Memory B cell (primary cell): Measurements from ENCODE around the gene ATG5.
A peak's percentile ranks its signal among the peaks of the same experiment; 100 is the strongest.

ENCODE experiments used
- ATAC-seq: fragments of 150-1000 bp; cut with Tn5 transposase; 2 replicates; pipeline ENCODE4 v1.10.0; 2021; ENCODE audit warnings: low read depth, mild to moderate bottlenecking, moderate library complexity
- DNase-seq, 2 donors: peaks; one replicate each; pipeline ENCODE4 v3.0.0; 2022; ENCODE audit warnings: low spot score in 2 of 2
- H3K27ac Mint-ChIP-seq: one replicate; pipeline ENCODE4 v1.8.0; 2022; ENCODE audit warnings: mild to moderate bottlenecking, moderate library complexity, mixed read lengths
- H3K27me3 Mint-ChIP-seq: one replicate; pipeline ENCODE4 v1.8.0; 2022; ENCODE audit warnings: mixed read lengths
- H3K36me3 Mint-ChIP-seq: one replicate; pipeline ENCODE4 v1.8.0; 2022; ENCODE audit warnings: mild to moderate bottlenecking, mixed read lengths
- H3K4me1 Mint-ChIP-seq: one replicate; pipeline ENCODE4 v1.8.0; 2022; ENCODE audit warnings: mixed read lengths
- H3K4me3 Mint-ChIP-seq: one replicate; pipeline ENCODE4 v1.8.0; 2022; ENCODE audit warnings: mild to moderate bottlenecking, moderate library complexity, mixed read lengths
- H3K9me3 Mint-ChIP-seq: one replicate; pipeline ENCODE4 v1.8.0; 2022; ENCODE audit warnings: mixed read lengths

ATG5 gene

DNA sequence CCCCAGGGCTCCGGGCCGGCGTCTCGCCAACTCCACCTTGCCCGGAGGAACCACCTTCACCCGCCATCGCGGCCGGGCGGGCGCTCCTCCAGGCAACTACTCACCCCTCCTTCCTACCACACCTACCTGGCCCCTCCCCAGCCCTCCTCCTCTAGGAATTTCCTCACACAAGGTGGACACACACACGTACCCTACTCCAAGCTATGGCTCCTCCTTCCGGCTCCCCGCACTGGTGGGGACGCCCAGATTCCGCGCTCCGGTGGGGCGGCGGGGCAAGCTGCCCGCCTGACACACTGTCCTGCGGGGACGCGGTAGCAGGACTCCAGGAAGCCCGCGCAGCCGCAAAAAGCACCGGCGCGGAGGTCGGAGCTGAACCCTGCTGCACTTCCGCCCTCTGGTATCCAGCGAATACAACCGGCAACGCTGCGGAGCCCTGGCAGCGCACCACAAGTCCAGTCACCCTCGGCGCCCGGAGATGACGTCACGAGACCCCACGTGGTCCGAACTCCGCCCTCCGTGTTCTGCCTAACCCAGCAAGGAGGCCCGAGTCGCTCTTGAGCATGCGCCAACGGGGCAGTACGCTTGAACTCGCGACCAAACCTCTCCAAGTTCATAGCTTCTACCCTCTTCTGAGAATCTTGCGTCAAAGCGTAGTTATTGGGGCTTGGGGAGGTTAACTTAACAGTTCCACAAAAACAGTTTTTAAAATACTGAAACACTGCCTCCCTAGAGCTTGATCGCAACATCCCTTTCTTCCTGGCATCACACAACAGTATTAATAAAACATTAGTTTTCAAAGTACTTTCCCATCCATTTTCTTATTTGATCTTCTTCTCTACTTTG lies at the start of gene ATG5:
TSS of gene ATG5 (minus strand) at position 425 of the 843 bp plus-strand sequence. CDS start 9,552 bp downstream, outside the sequence.
- Mint-ChIP-seq H3K9me3 (no peaks in the 10 kb centered on the region), H3K4me1 (peaks cover 25% of the 10 kb centered on the region), H3K27ac (peak within 1 kb of the TSS; percentile 99), H3K27me3 (peaks cover 11% of the 10 kb centered on the region), H3K4me3 (peak within 1 kb of the TSS; percentile 100), H3K36me3 (peaks cover 2% of the 10 kb centered on the region)
- DNase-seq: peak; percentile 99
- peak; percentile 92 for ATAC-seq

GRCh38 chr6:106373502-106374239 lies 48.1 kb upstream of the ATG5 start:
- no peaks in the 10 kb centered on the region for H3K36me3 Mint-ChIP-seq
- peaks cover 6% of the 10 kb centered on the region for H3K4me1 Mint-ChIP-seq
- no peak for ATAC-seq
- no peak for DNase-seq
- H3K27me3 Mint-ChIP-seq: no peaks in the 10 kb centered on the region
- no peak overlapping the region for H3K27ac Mint-ChIP-seq
- no peaks in the 10 kb centered on the region for H3K9me3 Mint-ChIP-seq
- no peak overlapping the region for H3K4me3 Mint-ChIP-seq

- ATAC-seq (no peak), DNase-seq (no peak)
- H3K4me3 Mint-ChIP-seq: no peak overlapping the region
- no peaks in the 10 kb centered on the region for H3K36me3 Mint-ChIP-seq
- no peak overlapping the region for H3K27ac Mint-ChIP-seq
- peaks cover 6% of the 10 kb centered on the region for H3K4me1 Mint-ChIP-seq
- no peaks in the 10 kb centered on the region for H3K27me3 Mint-ChIP-seq
- no peaks in the 10 kb centered on the region for H3K9me3 Mint-ChIP-seq
Measured at GRCh38 chr6:106372838-106373501, 47.4 kb upstream of the ATG5 start.

GRCh38 chr6:106370639-106371038 lies 45.1 kb upstream of the ATG5 start:
- H3K27ac Mint-ChIP-seq: no peak overlapping the region
- no peaks in the 10 kb centered on the region for H3K4me1 Mint-ChIP-seq
- H3K9me3 Mint-ChIP-seq: no peaks in the 10 kb centered on the region
- H3K27me3 Mint-ChIP-seq: no peaks in the 10 kb centered on the region
- H3K4me3 Mint-ChIP-seq: no peak overlapping the region
- no peak for ATAC-seq
- H3K36me3 Mint-ChIP-seq: no peaks in the 10 kb centered on the region
- DNase-seq: no peak

GRCh38 chr6:106369739-106370138 lies 44.2 kb upstream of the ATG5 start:
- Mint-ChIP-seq H3K27me3 (no peaks in the 10 kb centered on the region), H3K4me3 (no peak overlapping the region), H3K27ac (no peak overlapping the region), H3K36me3 (no peaks in the 10 kb centered on the region), H3K4me1 (no peaks in the 10 kb centered on the region), H3K9me3 (no peaks in the 10 kb centered on the region)
- no peak for ATAC-seq
- DNase-seq: no peak

DNA sequence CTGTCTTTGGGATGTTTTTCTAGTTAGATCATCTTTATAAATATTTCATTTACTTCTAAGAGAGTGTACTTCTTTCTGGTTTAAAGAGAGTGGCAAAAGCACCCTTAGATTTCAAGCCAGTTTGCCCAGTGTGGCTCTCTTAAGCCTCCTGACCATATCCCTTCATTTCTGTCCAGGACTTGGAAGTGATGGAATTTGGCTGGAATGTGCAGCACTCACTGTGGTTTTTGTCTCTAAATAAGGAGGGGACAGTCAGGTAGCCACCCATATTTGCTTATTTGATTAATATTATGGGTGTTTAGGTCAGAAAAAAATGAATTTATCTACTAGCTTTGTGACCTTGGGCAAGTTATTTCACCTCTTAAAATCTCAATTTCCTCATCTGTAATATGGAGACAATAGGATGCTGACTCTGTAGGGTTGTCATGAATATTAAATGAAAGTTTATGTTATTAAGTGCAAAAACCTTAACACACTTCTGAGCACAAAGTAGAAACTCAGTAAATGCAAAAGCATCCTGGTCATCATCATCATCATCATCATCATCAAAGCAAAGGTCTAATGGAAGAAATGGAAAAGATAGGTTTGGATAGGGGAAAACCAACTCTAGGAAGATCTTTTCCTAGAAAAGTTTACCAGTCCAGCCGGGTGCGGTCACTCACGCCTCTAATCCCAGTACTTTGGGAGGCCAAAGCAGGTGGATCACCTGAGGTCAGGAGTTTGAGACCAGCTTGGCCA lies 38.0 kb upstream of the ATG5 start:
- ATAC-seq (no peak), DNase-seq (no peak)
- Mint-ChIP-seq H3K27me3 (peaks cover 2% of the 10 kb centered on the region), H3K27ac (no peak overlapping the region), H3K4me3 (no peak overlapping the region), H3K9me3 (no peaks in the 10 kb centered on the region), H3K36me3 (no peaks in the 10 kb centered on the region), H3K4me1 (peaks cover 5% of the 10 kb centered on the region)

DNA sequence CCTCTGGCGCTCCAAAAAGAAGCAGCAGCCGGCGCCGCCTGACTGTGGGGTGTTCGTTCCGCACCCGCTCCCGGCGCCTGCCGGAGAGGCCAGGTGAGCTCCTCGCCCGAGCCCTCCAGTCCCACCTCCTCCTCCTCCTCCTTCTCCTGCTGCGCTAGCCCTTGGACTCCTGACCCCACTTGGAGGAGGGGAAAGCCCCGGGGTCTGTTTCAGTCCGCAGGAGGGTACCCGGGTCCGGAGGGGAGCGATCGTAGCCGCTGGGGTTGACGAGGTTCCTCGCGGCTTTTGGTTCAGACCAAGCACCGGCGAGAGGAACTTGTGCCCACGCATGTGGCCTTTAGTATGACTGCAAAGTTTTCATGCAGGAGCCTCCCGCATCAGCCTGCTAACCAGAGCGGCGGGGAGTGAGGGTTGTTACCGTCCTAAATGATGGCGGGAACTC lies 35.5 kb upstream of the ATG5 start:
- peak; percentile 36 for ATAC-seq
- Mint-ChIP-seq H3K36me3 (no peaks in the 10 kb centered on the region), H3K4me1 (peaks cover 5% of the 10 kb centered on the region), H3K9me3 (no peaks in the 10 kb centered on the region), H3K27ac (no peak overlapping the region), H3K4me3 (peak overlapping the region; percentile 90), H3K27me3 (peaks cover 16% of the 10 kb centered on the region)
- peak; percentile 22 to 60 for DNase-seq

DNA sequence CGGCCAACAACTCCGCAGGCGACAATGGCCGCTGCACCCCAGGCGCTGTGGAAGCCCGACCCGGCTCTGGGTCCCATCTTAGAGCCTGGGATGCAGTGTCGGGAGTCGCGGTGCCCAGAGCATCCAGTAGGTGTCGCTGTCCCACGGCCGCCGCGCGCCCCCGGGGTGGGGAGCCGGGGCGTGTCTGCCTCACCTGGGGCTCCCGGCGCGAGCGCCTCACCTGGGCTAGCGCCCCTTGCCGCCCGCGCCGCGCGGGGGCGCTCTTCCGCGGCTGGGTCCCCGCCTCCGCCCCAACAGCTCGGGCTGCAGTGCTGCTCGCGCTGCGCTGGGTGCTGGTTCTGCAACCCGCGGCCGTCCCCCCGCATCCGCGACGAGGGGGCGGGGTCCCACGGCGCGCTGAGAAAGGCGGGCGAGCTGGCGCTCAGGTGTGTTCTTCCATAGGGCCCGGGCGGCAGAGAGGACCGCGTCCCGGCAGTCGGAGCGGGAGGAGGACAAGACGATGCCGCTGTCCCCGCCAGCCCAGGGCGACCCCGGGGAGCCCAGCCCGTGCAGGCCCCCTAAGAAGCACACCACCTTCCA lies 34.9 kb upstream of the ATG5 start, which contains the start of gene CRYBG1:
TSS of gene CRYBG1 (plus strand) at position 308 of the 579 bp plus-strand sequence. CDS start at position 500, 192 bp downstream.
- DNase-seq (peak; percentile 75 to 83), ATAC-seq (peak; percentile 85)
- Mint-ChIP-seq H3K9me3 (no peaks in the 10 kb centered on the region), H3K27ac (no peak within 1 kb of the TSS), H3K36me3 (no peaks in the 10 kb centered on the region), H3K27me3 (peaks cover 21% of the 10 kb centered on the region), H3K4me1 (peaks cover 5% of the 10 kb centered on the region), H3K4me3 (peak within 1 kb of the TSS; percentile 90)

GRCh38 chr6:106359959-106360409 lies 34.4 kb upstream of the ATG5 start:
- Mint-ChIP-seq H3K27ac (no peak overlapping the region), H3K4me1 (peaks cover 5% of the 10 kb centered on the region), H3K36me3 (no peaks in the 10 kb centered on the region), H3K4me3 (peak overlapping the region; percentile 71), H3K27me3 (peaks cover 24% of the 10 kb centered on the region), H3K9me3 (no peaks in the 10 kb centered on the region)
- DNase-seq (no peak), ATAC-seq (no peak)

DNA sequence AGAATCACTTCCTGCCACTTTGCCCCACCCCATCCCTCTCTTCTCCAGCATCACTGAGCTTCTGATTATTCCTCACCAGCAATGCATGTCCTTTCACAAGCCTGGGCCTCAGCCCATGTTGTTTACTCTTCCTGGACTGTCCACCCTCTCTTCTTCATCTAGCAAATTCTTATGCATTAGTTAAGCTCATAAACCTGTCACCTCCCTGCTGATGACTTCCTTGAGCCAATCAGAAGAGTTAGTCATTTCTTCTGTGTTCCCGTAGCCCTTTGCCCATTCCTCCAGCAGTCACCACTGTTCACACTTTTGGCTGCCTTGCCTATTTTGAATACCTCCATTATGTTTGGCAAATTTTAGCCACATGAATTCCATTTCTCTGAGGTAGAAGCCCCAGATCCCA lies 30.8 kb upstream of the ATG5 start:
- peaks cover 7% of the 10 kb centered on the region for H3K9me3 Mint-ChIP-seq
- peaks cover 4% of the 10 kb centered on the region for H3K4me1 Mint-ChIP-seq
- H3K27me3 Mint-ChIP-seq: peaks cover 32% of the 10 kb centered on the region
- H3K36me3 Mint-ChIP-seq: peaks cover 5% of the 10 kb centered on the region
- ATAC-seq: no peak
- H3K4me3 Mint-ChIP-seq: no peak overlapping the region
- H3K27ac Mint-ChIP-seq: no peak overlapping the region
- DNase-seq: no peak

DNA sequence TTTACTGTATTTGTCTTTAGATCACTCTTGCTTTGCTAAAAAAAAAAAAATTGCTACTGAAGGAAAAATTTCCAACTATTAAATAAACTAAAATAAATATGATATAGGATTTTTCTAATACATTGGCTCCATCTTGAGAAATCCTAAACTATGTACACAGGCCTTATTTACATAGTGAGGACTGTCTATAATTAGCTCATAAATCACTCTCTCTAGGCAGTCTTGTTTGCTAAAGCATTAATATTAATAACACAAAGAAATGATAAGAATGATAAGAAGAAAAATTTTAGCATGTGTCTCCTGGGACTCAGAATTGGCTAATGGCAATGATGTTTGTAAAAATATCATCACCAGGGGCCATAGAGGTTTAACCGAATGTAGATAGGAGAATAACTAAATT lies 21.7 kb upstream of the ATG5 start:
- ATAC-seq (no peak), DNase-seq (no peak)
- Mint-ChIP-seq H3K27me3 (peaks cover 7% of the 10 kb centered on the region), H3K27ac (no peak overlapping the region), H3K4me3 (no peak overlapping the region), H3K36me3 (peaks cover 3% of the 10 kb centered on the region), H3K9me3 (peaks cover 2% of the 10 kb centered on the region), H3K4me1 (no peaks in the 10 kb centered on the region)

- peak overlapping the region; percentile 59 for H3K4me3 Mint-ChIP-seq
Measured at GRCh38 chr6:106339334-106340029, 13.9 kb upstream of the ATG5 start.

More at GRCh38 chr6:106339334-106340029, 13.9 kb upstream of the ATG5 start:
- peaks cover 5% of the 10 kb centered on the region for H3K4me1 Mint-ChIP-seq
- DNase-seq: peak in 1 of 2 donors; percentile 38
- H3K36me3 Mint-ChIP-seq: no peaks in the 10 kb centered on the region
- H3K27ac Mint-ChIP-seq: no peak overlapping the region
- ATAC-seq: peak; percentile 80
- peaks cover 8% of the 10 kb centered on the region for H3K27me3 Mint-ChIP-seq
- H3K9me3 Mint-ChIP-seq: no peaks in the 10 kb centered on the region
